Astrocyte (in vitro differentiated cells and primary cell): ENCODE data around the gene FABP6. TPM values are rescaled to one million over a fixed set of nuclear protein-coding genes. Genes with fewer than 3 reads are reported as not detected.

Experiments
- DNase-seq: peaks from one replicate; pipeline ENCODE4 v3.0.0-alpha.2; 2010; ENCODE audit warnings: low read depth
- FAIRE-seq: peaks from 2 replicates; lab custom pipeline; 2011; peaks lifted over from hg19 to GRCh38; lab: Jason Lieb, UNC
- H2AFZ ChIP-seq: 2 replicates; pipeline ENCODE4 v1.6.0; 2012; ENCODE audit warnings: low read depth, low read length, inconsistent platforms
- H3K27ac ChIP-seq: 2 replicates; pipeline ENCODE4 v1.5.1; 2011; ENCODE audit warnings: low read depth, low read length, inconsistent platforms
- H3K27me3 ChIP-seq: 2 replicates; pipeline ENCODE4 v1.6.0; 2011; ENCODE audit warnings: low read length, inconsistent platforms; ENCODE audit not compliant: insufficient read depth
- H3K36me3 ChIP-seq: 2 replicates; pipeline ENCODE4 v1.5.1; 2011; ENCODE audit warnings: low read length, inconsistent platforms; ENCODE audit not compliant: insufficient read depth
- H3K4me1 ChIP-seq: 2 replicates; pipeline ENCODE4 v1.5.1; 2011; ENCODE audit warnings: low read length, inconsistent platforms; ENCODE audit not compliant: insufficient read depth
- H3K4me2 ChIP-seq: 2 replicates; pipeline ENCODE4 v1.6.0; 2012; ENCODE audit warnings: low read length, inconsistent platforms
- H3K4me3 ChIP-seq: 2 replicates; pipeline ENCODE4 v1.5.1; 2011; ENCODE audit warnings: low read depth, mild to moderate bottlenecking, low read length, inconsistent platforms; ENCODE audit not compliant: insufficient read depth
- H3K79me2 ChIP-seq: 2 replicates; pipeline ENCODE4 v1.6.0; 2012; ENCODE audit warnings: mild to moderate bottlenecking, low read length, inconsistent platforms; ENCODE audit not compliant: insufficient read depth
- H3K9ac ChIP-seq: 2 replicates; pipeline ENCODE4 v1.6.0; 2012; ENCODE audit warnings: mild to moderate bottlenecking, low read length, inconsistent platforms
- H3K9me3 ChIP-seq: 2 replicates; pipeline ENCODE4 v1.5.1; 2012; ENCODE audit warnings: low read depth, mild to moderate bottlenecking, low read length, inconsistent platforms; ENCODE audit not compliant: insufficient read depth
- H4K20me1 ChIP-seq: 2 replicates; pipeline ENCODE4 v1.6.0; 2012; ENCODE audit warnings: low read length, inconsistent platforms; ENCODE audit not compliant: insufficient read depth
- H3K27ac Mint-ChIP-seq: one replicate; pipeline ENCODE4 v1.8.0; 2021; ENCODE audit warnings: mild to moderate bottlenecking, mixed read lengths; ENCODE audit not compliant: unreplicated experiment
- H3K27me3 Mint-ChIP-seq: one replicate; pipeline ENCODE4 v1.8.0; 2021; ENCODE audit warnings: low read depth, mixed read lengths; ENCODE audit not compliant: unreplicated experiment
- H3K36me3 Mint-ChIP-seq: one replicate; pipeline ENCODE4 v1.8.0; 2021; ENCODE audit warnings: low read depth, mixed read lengths; ENCODE audit not compliant: unreplicated experiment
- H3K4me1 Mint-ChIP-seq: one replicate; pipeline ENCODE4 v1.8.0; 2021; ENCODE audit warnings: low read depth, mixed read lengths; ENCODE audit not compliant: unreplicated experiment
- H3K4me3 Mint-ChIP-seq: one replicate; pipeline ENCODE4 v1.8.0; 2021; ENCODE audit warnings: mild to moderate bottlenecking, moderate library complexity, mixed read lengths; ENCODE audit not compliant: unreplicated experiment
- H3K9me3 Mint-ChIP-seq: one replicate; pipeline ENCODE4 v1.8.0; 2021; ENCODE audit warnings: mild to moderate bottlenecking, mixed read lengths; ENCODE audit not compliant: unreplicated experiment
- CTCF ChIP-seq: IDR thresholded peaks from 2 replicates; pipeline ENCODE4 v1.5.1; 2011; ENCODE audit warnings: low read depth, mild to moderate bottlenecking, inconsistent platforms, low read length, moderate library complexity; ENCODE audit not compliant: insufficient read depth
- EZH2 ChIP-seq: IDR thresholded peaks from 2 replicates; pipeline ENCODE4 v1.6.1; 2012; ENCODE audit warnings: mild to moderate bottlenecking, low read length, inconsistent platforms; ENCODE audit not compliant: insufficient read depth
- total RNA-seq: library from RNA; stranded (reverse); gene quantifications from 2 replicates; pipeline ENCODE4 v1.2.1, GENCODE V29; 2021

Gene FABP6
- total RNA-seq, 1 donor from 2014 or later = not detected

GRCh38 chr5:160252916-160253315 lies 23.6 kb downstream of the FABP6 start:
- H3K36me3 Mint-ChIP-seq = peaks cover 10% of the 10 kb centered on the region
- H3K4me3 Mint-ChIP-seq = no peak overlapping the region
- H4K20me1 ChIP-seq = no peaks in the 10 kb centered on the region
- DNase-seq = no peak
- peaks cover 15% of the 10 kb centered on the region for H3K36me3 ChIP-seq
- H3K4me1 Mint-ChIP-seq = peaks cover 8% of the 10 kb centered on the region
- FAIRE-seq = no peak
- no peaks in the 10 kb centered on the region for H3K9me3 Mint-ChIP-seq
- no peak overlapping the region for H3K27ac Mint-ChIP-seq
- no peak overlapping the region for H3K27ac ChIP-seq
- H3K9me3 ChIP-seq = no peaks in the 10 kb centered on the region
- no peaks in the 10 kb centered on the region for H3K79me2 ChIP-seq
- no peaks in the 10 kb centered on the region for H3K27me3 Mint-ChIP-seq
- H3K27me3 ChIP-seq = no peaks in the 10 kb centered on the region
- no peak overlapping the region for H3K4me3 ChIP-seq
- no peak for TF ChIP-seq CTCF
- TF ChIP-seq EZH2 = no peak
- no peak overlapping the region for H3K9ac ChIP-seq
- H3K4me2 ChIP-seq = no peak overlapping the region
- H2AFZ ChIP-seq = no peak overlapping the region
- H3K4me1 ChIP-seq = no peaks in the 10 kb centered on the region

- Histone ChIP-seq H3K79me2 (no peaks in the 10 kb centered on the region), H3K36me3 (peaks cover 15% of the 10 kb centered on the region), H3K27ac (no peak overlapping the region), H3K4me3 (no peak overlapping the region), H3K9ac (no peak overlapping the region), H3K9me3 (no peaks in the 10 kb centered on the region), H3K4me2 (no peak overlapping the region), H3K27me3 (no peaks in the 10 kb centered on the region), H2AFZ (no peak overlapping the region), H3K4me1 (no peaks in the 10 kb centered on the region), H4K20me1 (no peaks in the 10 kb centered on the region)
- no peaks in the 10 kb centered on the region for H3K27me3 Mint-ChIP-seq
- H3K9me3 Mint-ChIP-seq = no peaks in the 10 kb centered on the region
- no peak for FAIRE-seq
- no peak overlapping the region for H3K27ac Mint-ChIP-seq
- H3K36me3 Mint-ChIP-seq = peaks cover 10% of the 10 kb centered on the region
- TF ChIP-seq CTCF = no peak
- no peak for TF ChIP-seq EZH2
- no peak overlapping the region for H3K4me3 Mint-ChIP-seq
- no peak for DNase-seq
- H3K4me1 Mint-ChIP-seq = peaks cover 8% of the 10 kb centered on the region
Measured at GRCh38 chr5:160253441-160253840, 24.1 kb downstream of the FABP6 start.

GRCh38 chr5:160254706-160255105 lies 25.4 kb downstream of the FABP6 start:
- peaks cover 10% of the 10 kb centered on the region for H3K36me3 Mint-ChIP-seq
- TF ChIP-seq CTCF (no peak), EZH2 (no peak)
- no peak for DNase-seq

More at GRCh38 chr5:160254706-160255105, 25.4 kb downstream of the FABP6 start:
- Histone ChIP-seq H3K27me3 (no peaks in the 10 kb centered on the region), H3K4me2 (no peak overlapping the region), H3K79me2 (peaks cover under 1% of the 10 kb centered on the region), H3K9ac (no peak overlapping the region), H3K4me1 (no peaks in the 10 kb centered on the region), H3K36me3 (peaks cover 15% of the 10 kb centered on the region), H4K20me1 (peaks cover 2% of the 10 kb centered on the region), H3K9me3 (no peaks in the 10 kb centered on the region), H3K27ac (no peak overlapping the region), H3K4me3 (no peak overlapping the region), H2AFZ (no peak overlapping the region)
- Mint-ChIP-seq H3K4me1 (peaks cover 8% of the 10 kb centered on the region), H3K9me3 (no peaks in the 10 kb centered on the region), H3K4me3 (no peak overlapping the region), H3K27ac (no peak overlapping the region), H3K27me3 (no peaks in the 10 kb centered on the region)
- FAIRE-seq = no peak
